ENCODE measurements around the gene CACNA1C. TPM values are rescaled to one million over a fixed set of nuclear protein-coding genes. Genes with fewer than 3 reads are reported as not detected.

CACNA1C gene
- total RNA-seq, 4 donors from 2014 or later, result 2.0 to 4.2 (median 2.5) TPM

- Histone ChIP-seq H3K9me3 (no peaks in the 10 kb centered on the region), H3K4me3 (replicated peaks in 1 of 3) (no peak overlapping the region), H3K27ac (no peak overlapping the region), H3K4me1 (peaks cover 0 to 8% of the 10 kb centered on the region in 2 donors), H3K36me3 (no peaks in the 10 kb centered on the region), H3K27me3 (no peaks in the 10 kb centered on the region)
- DNase-seq, result no peak
- intact Hi-C loops (cut with DNase I), result no loop called here
- TF ChIP-seq POLR2A (IDR thresholded peaks at IDR 0.05) (no peak), CTCF (IDR thresholded peaks at IDR 0.05) (peak; percentile 13 to 74 (median 44))
- 67 to 69% methylated on average over 15 of the region's 15 CpGs for WGBS, 2 donors
These were observed 238.5 kb downstream of the CACNA1C start for GRCh38 chr12:2291182-2291832.

- Histone ChIP-seq H3K36me3 (no peaks in the 10 kb centered on the region), H3K4me1 (peaks cover 0 to 5% of the 10 kb centered on the region in 2 donors), H3K27me3 (no peaks in the 10 kb centered on the region), H3K9me3 (no peaks in the 10 kb centered on the region), H3K4me3 (replicated peaks in 1 of 3) (no peak overlapping the region), H3K27ac (no peak overlapping the region)
- no peak for TF ChIP-seq CTCF (IDR thresholded peaks at IDR 0.05)
- no peak for TF ChIP-seq POLR2A (IDR thresholded peaks at IDR 0.05)
- WGBS, 2 donors, result 77 to 88% methylated on average over 3 of the region's 3 CpGs
- DNase-seq, result no peak
- intact Hi-C loops (cut with DNase I), result no loop called here
These were observed 239.2 kb downstream of the CACNA1C start for GRCh38 chr12:2291947-2292346.

- Histone ChIP-seq H3K27ac (no peak overlapping the region), H3K4me1 (peaks cover 0 to 2% of the 10 kb centered on the region in 2 donors)
- DNase-seq, result no peak
These were observed 239.8 kb downstream of the CACNA1C start for GRCh38 chr12:2292560-2292959.

GRCh38 chr12:2294651-2295475 is 242.1 kb downstream of the CACNA1C start:
- DNase-seq, result no peak
- Histone ChIP-seq H3K9me3 (no peaks in the 10 kb centered on the region), H3K4me1 (no peaks in the 10 kb centered on the region), H3K27ac (no peak overlapping the region), H3K27me3 (no peaks in the 10 kb centered on the region), H3K36me3 (no peaks in the 10 kb centered on the region), H3K4me3 (replicated peaks in 1 of 3) (no peak overlapping the region)
- TF ChIP-seq POLR2A (IDR thresholded peaks at IDR 0.05) (no peak), CTCF (IDR thresholded peaks at IDR 0.05) (no peak)
- 77 to 84% methylated on average over 14 to 20 of the region's 20 CpGs for WGBS, 2 donors
- intact Hi-C loops (cut with DNase I), result no loop called here

More at GRCh38 chr12:2292560-2292959, 239.8 kb downstream of the CACNA1C start:
- WGBS, 2 donors, result 86 to 88% methylated on average over 6 of the region's 6 CpGs
- no peaks in the 10 kb centered on the region for H3K9me3 ChIP-seq
- H3K4me3 ChIP-seq (replicated peaks in 1 of 3), result no peak overlapping the region
- intact Hi-C loops (cut with DNase I), result no loop called here
- no peaks in the 10 kb centered on the region for H3K27me3 ChIP-seq
- H3K36me3 ChIP-seq, result no peaks in the 10 kb centered on the region
- TF ChIP-seq CTCF (IDR thresholded peaks at IDR 0.05), result no peak

GRCh38 chr12:2295941-2296461 is 243.2 kb downstream of the CACNA1C start:
- H3K9me3 ChIP-seq, result no peaks in the 10 kb centered on the region
- WGBS, 2 donors, result 71 to 72% methylated on average over 3 of the region's 3 CpGs
- H3K27me3 ChIP-seq, result no peaks in the 10 kb centered on the region
- intact Hi-C loops (cut with DNase I), result no loop called here
- no peak for DNase-seq
- no peak overlapping the region for H3K4me3 ChIP-seq (replicated peaks in 1 of 3)
- H3K36me3 ChIP-seq, result no peaks in the 10 kb centered on the region
- H3K27ac ChIP-seq, result no peak overlapping the region
- TF ChIP-seq CTCF (IDR thresholded peaks at IDR 0.05) (no peak), POLR2A (IDR thresholded peaks at IDR 0.05) (no peak)
- H3K4me1 ChIP-seq, result peaks cover 0 to 4% of the 10 kb centered on the region in 2 donors
